RWPE2 (cell line): ENCODE data around the gene SYTL3.

Experiments
- ATAC-seq: fragments of 200-7000 bp; cut with Tn5 transposase; 3 replicates; pipeline ENCODE4 v1.9.1; 2021; ENCODE audit warnings: low read depth
- DNase-seq: peaks from one replicate; pipeline ENCODE4 v3.0.0-alpha.2; 2020; ENCODE audit warnings: low spot score
- H3K27ac ChIP-seq: fragments of 450-650 bp; 2 replicates; pipeline ENCODE4 v1.5.1; 2017; ENCODE audit warnings: mild to moderate bottlenecking; ENCODE audit not compliant: poor library complexity, severe bottlenecking
- H3K27me3 ChIP-seq: fragments of 250-450 bp; sonication (Bioruptor Pico); 2 replicates; pipeline ENCODE4 v1.5.1; 2021; ENCODE audit warnings: mild to moderate bottlenecking, moderate library complexity; ENCODE audit not compliant: insufficient read depth, poor library complexity, severe bottlenecking
- H3K36me3 ChIP-seq: fragments of 250-450 bp; sonication (Bioruptor Pico); 2 replicates; pipeline ENCODE4 v1.5.1; 2020; ENCODE audit warnings: low read depth, mild to moderate bottlenecking, moderate library complexity
- H3K4me1 ChIP-seq: fragments of 250-450 bp; sonication (Bioruptor Pico); 2 replicates; pipeline ENCODE4 v1.5.1; 2021; ENCODE audit warnings: mild to moderate bottlenecking, moderate library complexity; ENCODE audit not compliant: insufficient read depth, poor library complexity, severe bottlenecking
- H3K4me3 ChIP-seq: fragments of 250-450 bp; sonication (Bioruptor Pico); 2 replicates; pipeline ENCODE4 v1.5.1; 2021; ENCODE audit warnings: mild to moderate bottlenecking, moderate library complexity; ENCODE audit not compliant: severe bottlenecking
- H3K9me3 ChIP-seq: fragments of 250-450 bp; sonication (Bioruptor Pico); 2 replicates; pipeline ENCODE4 v1.5.1; 2021; ENCODE audit warnings: mild to moderate bottlenecking, moderate library complexity; ENCODE audit not compliant: severe bottlenecking
- CTCF ChIP-seq: fragments of 450-650 bp; IDR thresholded peaks from one replicate; pipeline ENCODE4 v1.5.1; 2017; ENCODE audit warnings: mild to moderate bottlenecking, moderate library complexity; ENCODE audit not compliant: poor library complexity, severe bottlenecking

Gene SYTL3

DNA sequence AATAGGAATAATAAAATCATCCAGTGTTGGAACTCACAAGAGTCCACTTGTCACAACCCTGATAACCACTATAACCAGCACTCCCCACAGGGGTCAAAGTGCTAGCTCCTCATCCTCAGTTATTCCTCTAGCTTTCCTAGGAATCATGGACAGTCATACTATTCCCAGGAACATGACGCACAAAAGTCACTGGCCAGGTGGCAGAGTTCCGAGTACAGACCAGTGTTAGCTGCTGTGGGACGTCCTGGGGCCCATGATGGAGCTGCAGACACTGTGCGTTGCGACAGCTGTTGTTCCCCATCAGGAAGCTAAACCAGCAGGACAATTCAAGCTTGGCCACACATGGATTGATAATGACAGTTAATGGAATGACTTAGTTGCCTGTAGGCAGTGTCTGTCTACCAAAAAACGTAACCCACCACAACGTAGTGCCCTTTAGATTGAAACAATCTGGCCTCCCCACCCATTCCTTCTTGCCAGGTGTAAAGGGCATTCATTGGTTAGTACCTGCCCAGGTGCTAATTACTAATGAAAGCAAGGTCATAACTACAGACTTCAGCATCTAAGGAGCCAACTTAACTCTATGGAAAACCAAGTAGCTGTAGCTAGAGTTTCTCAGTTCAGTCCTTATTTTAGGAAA, 151.9 kb downstream of the SYTL3 start:
- Histone ChIP-seq H3K36me3 (peaks cover 64% of the 10 kb centered on the region), H3K9me3 (no peaks in the 10 kb centered on the region), H3K27me3 (no peaks in the 10 kb centered on the region), H3K27ac (peak overlapping the region; percentile 23), H3K4me3 (no peak overlapping the region), H3K4me1 (peaks cover 80% of the 10 kb centered on the region)
- no peak for TF ChIP-seq CTCF
- DNase-seq (no peak), ATAC-seq (no peak)

- no peak for TF ChIP-seq CTCF
- Histone ChIP-seq H3K36me3 (peaks cover 72% of the 10 kb centered on the region), H3K9me3 (no peaks in the 10 kb centered on the region), H3K4me3 (no peak overlapping the region), H3K27ac (peak overlapping the region; percentile 67), H3K27me3 (no peaks in the 10 kb centered on the region), H3K4me1 (peaks cover 87% of the 10 kb centered on the region)
- peak; percentile 65 for ATAC-seq
- no peak for DNase-seq
Observed at GRCh38 chr6:158803733-158804143, 153.9 kb downstream of the SYTL3 start.

DNA sequence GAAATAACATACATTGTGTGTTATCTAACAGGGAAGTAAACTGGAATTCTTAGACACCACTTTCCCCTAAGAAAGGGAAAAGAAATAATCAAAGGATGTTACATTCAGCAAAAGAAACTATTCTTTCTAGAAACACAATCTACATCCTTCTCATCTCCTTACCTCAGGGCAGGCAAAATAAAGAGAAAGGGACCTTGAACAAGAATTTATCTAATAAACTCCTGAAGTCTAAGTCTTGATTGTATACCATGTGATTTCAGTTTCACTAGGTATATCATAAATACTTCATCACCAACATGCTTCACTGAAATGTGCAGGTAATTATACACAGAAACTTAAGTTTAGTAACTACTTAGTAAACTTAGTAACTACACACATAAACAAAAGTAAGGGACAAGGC, 154.4 kb downstream of the SYTL3 start:
- DNase-seq (no peak), ATAC-seq (no peak)
- Histone ChIP-seq H3K27me3 (no peaks in the 10 kb centered on the region), H3K9me3 (no peaks in the 10 kb centered on the region), H3K4me3 (no peak overlapping the region), H3K27ac (peak overlapping the region; percentile 67), H3K36me3 (peaks cover 72% of the 10 kb centered on the region), H3K4me1 (peaks cover 87% of the 10 kb centered on the region)
- no peak for TF ChIP-seq CTCF

- ATAC-seq: no peak
- DNase-seq: no peak
- no peak for TF ChIP-seq CTCF
- Histone ChIP-seq H3K27ac (peak overlapping the region; percentile 67), H3K27me3 (no peaks in the 10 kb centered on the region), H3K9me3 (no peaks in the 10 kb centered on the region), H3K4me3 (no peak overlapping the region), H3K36me3 (peaks cover 74% of the 10 kb centered on the region), H3K4me1 (peaks cover 86% of the 10 kb centered on the region)
Observed at GRCh38 chr6:158805698-158806377, 156.0 kb downstream of the SYTL3 start.
